SU-DHL-6 (cell line): ENCODE data around the gene HOTAIR.

Experiments
- CTCF ChIP-seq: fragments of 200-600 bp; sonication (generic); IDR thresholded peaks from one replicate; pipeline ENCODE4 v1.5.1; 2017; ENCODE audit warnings: antibody characterized with exemption, mild to moderate bottlenecking, low read length, moderate library complexity; ENCODE audit not compliant: insufficient read depth, poor library complexity, severe bottlenecking
- EZH2phosphoT487 ChIP-seq: fragments of 200-600 bp; sonication (generic), shearing (Covaris generic); conservative IDR thresholded peaks from 2 replicates; pipeline ENCODE4 v1.6.1; 2018; ENCODE audit warnings: mild to moderate bottlenecking, antibody characterized with exemption, low read length, moderate library complexity, mixed read lengths

GRCh38 chr12:53983950-53984572 lies 9.3 kb upstream of the HOTAIR start:
- no peak for TF ChIP-seq CTCF
- no peak for TF ChIP-seq EZH2phosphoT487
